MCF 10A (cell line): ENCODE data around the gene SDK2. TPM values are rescaled to one million over a fixed set of nuclear protein-coding genes. Genes with fewer than 3 reads are reported as not detected.
A peak's percentile ranks its signal among the peaks of the same experiment; 100 is the strongest.
"Not testable (repeated sequence)": the region's sequence is repeated elsewhere in the genome, so short reads cannot be mapped to it uniquely, and the experiment has no call there.

Source experiments
- BruUV-seq: library from RNA; stranded (reverse); fragments of 400-500 nt; replicated peaks from 2 replicates; lab custom pipeline; 2021; lab: Mats Ljungman, UMichigan
- CTCF ChIA-PET: fragments of 300-600 bp; sonication (Branson Sonifier 250); formaldehyde crosslinking; extraction: SDS; loops from one replicate; lab custom pipeline; 2021; ENCODE audit warnings: antibody characterized with exemption, inconsistent platforms; lab: Yijun Ruan, JAX
- POLR2A ChIA-PET: fragments of 300-600, 350-650 bp; sonication (Branson Sonifier 250); formaldehyde crosslinking; extraction: SDS; loops from one replicate; lab custom pipeline; 2020; ENCODE audit warnings: antibody characterized with exemption, inconsistent platforms; lab: Yijun Ruan, JAX
- DNase-seq: peaks from one replicate; pipeline ENCODE4 v3.0.0-alpha.2; 2018; ENCODE audit not compliant: unreplicated experiment
- H3K27ac Mint-ChIP-seq: one replicate; pipeline ENCODE4 v1.8.0; 2022; ENCODE audit warnings: mild to moderate bottlenecking, low read depth, mixed read lengths; ENCODE audit not compliant: unreplicated experiment
- H3K27me3 Mint-ChIP-seq: one replicate; pipeline ENCODE4 v1.8.0; 2022; ENCODE audit warnings: mixed read lengths; ENCODE audit not compliant: insufficient read depth, unreplicated experiment
- H3K36me3 Mint-ChIP-seq: one replicate; pipeline ENCODE4 v1.8.0; 2022; ENCODE audit warnings: mild to moderate bottlenecking, moderate library complexity, mixed read lengths; ENCODE audit not compliant: insufficient read depth, unreplicated experiment
- H3K4me1 Mint-ChIP-seq: one replicate; pipeline ENCODE4 v1.8.0; 2022; ENCODE audit warnings: mixed read lengths; ENCODE audit not compliant: insufficient read depth, unreplicated experiment
- H3K4me3 Mint-ChIP-seq: one replicate; pipeline ENCODE4 v1.8.0; 2022; ENCODE audit warnings: mild to moderate bottlenecking, moderate library complexity, mixed read lengths; ENCODE audit not compliant: unreplicated experiment
- H3K9me3 Mint-ChIP-seq: one replicate; pipeline ENCODE4 v1.8.0; 2022; ENCODE audit warnings: mixed read lengths; ENCODE audit not compliant: unreplicated experiment
- CTCF ChIP-seq: fragments of 200-600 bp; IDR thresholded peaks from one replicate; pipeline ENCODE4 v1.8.0; 2022; ENCODE audit warnings: antibody characterized with exemption, mild to moderate bottlenecking; ENCODE audit not compliant: unreplicated experiment
- intact Hi-C: fragments of 100-400 bp; cut with micrococcal nuclease; formaldehyde crosslinking; loops from 2 replicates; pipeline ENCODE4 v1.14.1; 2022
- total RNA-seq: library from RNA; stranded (reverse); gene quantifications from 2 replicates; pipeline ENCODE4 v1.2.3, GENCODE V29; 2022

The SDK2 gene
- total RNA-seq, 1 experiment from 2014 or later: not detected

GRCh38 chr17:73478334-73478733 is 165.9 kb downstream of the SDK2 start:
- intact Hi-C loops: no loop called here
- Mint-ChIP-seq H3K27me3 (peaks cover 46% of the 10 kb centered on the region), H3K4me1 (no peaks in the 10 kb centered on the region), H3K36me3 (no peaks in the 10 kb centered on the region), H3K4me3 (no peak overlapping the region), H3K27ac (no peak overlapping the region), H3K9me3 (no peaks in the 10 kb centered on the region)
- DNase-seq: no peak
- BruUV-seq: no TSS peak
- CTCF ChIA-PET: no interaction called here
- POLR2A ChIA-PET: no interaction called here
- no peak for TF ChIP-seq CTCF

GRCh38 chr17:73476890-73477350 is 167.3 kb downstream of the SDK2 start:
- BruUV-seq: no TSS peak
- ChIA-PET POLR2A (no interaction called here), CTCF (no interaction called here)
- Mint-ChIP-seq H3K9me3 (no peaks in the 10 kb centered on the region), H3K4me1 (no peaks in the 10 kb centered on the region), H3K4me3 (no peak overlapping the region), H3K36me3 (no peaks in the 10 kb centered on the region), H3K27me3 (peaks cover 46% of the 10 kb centered on the region), H3K27ac (no peak overlapping the region)
- intact Hi-C loops: no loop called here
- no peak for TF ChIP-seq CTCF
- DNase-seq: no peak

- no peaks in the 10 kb centered on the region for H3K9me3 Mint-ChIP-seq
- TF ChIP-seq CTCF: no peak
- no peak overlapping the region for H3K27ac Mint-ChIP-seq
Measured at GRCh38 chr17:73474370-73474988, 169.8 kb downstream of the SDK2 start.

GRCh38 chr17:73472715-73473114 is 171.5 kb downstream of the SDK2 start:
- CTCF ChIA-PET: interaction anchor here (0.6 kb wide), 2 partner anchors 45 to 61 kb away, joined by 3 to 4 read pairs; no protein-coding TSS in a partner anchor
- BruUV-seq, intact Hi-C loops: not testable (repeated sequence)

More at GRCh38 chr17:73474370-73474988, 169.8 kb downstream of the SDK2 start:
- ChIA-PET POLR2A (interaction anchor here (0.6 kb wide), 1 partner anchor 547 kb away, joined by 6 read pairs; no protein-coding TSS in a partner anchor), CTCF (interaction anchor here (0.5 kb wide), 1 partner anchor 347 kb away, joined by 3 read pairs; no protein-coding TSS in a partner anchor)
- Mint-ChIP-seq H3K27me3 (peaks cover 26% of the 10 kb centered on the region), H3K36me3 (no peaks in the 10 kb centered on the region), H3K4me3 (no peak overlapping the region), H3K4me1 (no peaks in the 10 kb centered on the region)
- BruUV-seq: no TSS peak
- DNase-seq: peak; percentile 71
- intact Hi-C loops: no loop called here

More at GRCh38 chr17:73472715-73473114, 171.5 kb downstream of the SDK2 start:
- H3K27me3 Mint-ChIP-seq: peaks cover 15% of the 10 kb centered on the region
- DNase-seq, H3K27ac Mint-ChIP-seq, H3K9me3 Mint-ChIP-seq, H3K4me3 Mint-ChIP-seq, H3K36me3 Mint-ChIP-seq, H3K4me1 Mint-ChIP-seq: not testable (repeated sequence)
- POLR2A ChIA-PET: interaction anchor here (0.6 kb wide), 1 partner anchor 36 kb away, joined by 3 read pairs; no protein-coding TSS in a partner anchor
